Uterus (tissue), 2 donors: ENCODE data around the gene SLC2A5.

ENCODE experiments used
- CTCF ChIP-seq, 4 experiments: fragments of 200-600 bp in 2 of 4; fragments of 450-650 bp in 2 of 4; sonication (generic) in 2 of 4; IDR thresholded peaks; one replicate each; pipeline ENCODE4 v1.5.1; 2016 to 2019; ENCODE audit warnings: antibody characterized with exemption in 4 of 4, mild to moderate bottlenecking in 2 of 4, moderate library complexity in 1 of 4
- POLR2A ChIP-seq, 2 donors: fragments of 450-650 bp; IDR thresholded peaks; one replicate each; pipeline ENCODE4 v1.6.1; 2016; ENCODE audit warnings: antibody characterized with exemption in 2 of 2, mild to moderate bottlenecking in 1 of 2, moderate library complexity in 1 of 2

- TF ChIP-seq CTCF (IDR thresholded peaks at IDR 0.05), result no peak
- no peak for TF ChIP-seq POLR2A (IDR thresholded peaks at IDR 0.05)
These were observed 36.0 kb upstream of the SLC2A5 start for GRCh38 chr1:9105336-9105867.
